ENCODE results near the gene MAPK8IP2. TPM values are rescaled to one million over a fixed set of nuclear protein-coding genes. Genes with fewer than 3 reads are reported as not detected.
A peak's percentile ranks its signal among the peaks of the same experiment; 100 is the strongest.

The MAPK8IP2 gene
- total RNA-seq, 4 donors from 2014 or later: 0.94 to 3.3 (median 1.5) TPM

- intact Hi-C loops (cut with DNase I): no loop called here
- Histone ChIP-seq H3K27me3 (no peaks in the 10 kb centered on the region), H3K4me1 (peaks cover 25 to 34% of the 10 kb centered on the region in 2 donors), H3K4me3 (replicated peaks in 1 of 3) (no peak overlapping the region), H3K27ac (no peak overlapping the region), H3K36me3 (peaks cover 5 to 11% of the 10 kb centered on the region in 2 donors), H3K9me3 (no peaks in the 10 kb centered on the region)
- no peak for DNase-seq
- WGBS, 2 donors: 91 to 92% methylated on average over 7 of the region's 7 CpGs
- no peak for TF ChIP-seq POLR2A (IDR thresholded peaks at IDR 0.05)
- TF ChIP-seq, protein P1, sequence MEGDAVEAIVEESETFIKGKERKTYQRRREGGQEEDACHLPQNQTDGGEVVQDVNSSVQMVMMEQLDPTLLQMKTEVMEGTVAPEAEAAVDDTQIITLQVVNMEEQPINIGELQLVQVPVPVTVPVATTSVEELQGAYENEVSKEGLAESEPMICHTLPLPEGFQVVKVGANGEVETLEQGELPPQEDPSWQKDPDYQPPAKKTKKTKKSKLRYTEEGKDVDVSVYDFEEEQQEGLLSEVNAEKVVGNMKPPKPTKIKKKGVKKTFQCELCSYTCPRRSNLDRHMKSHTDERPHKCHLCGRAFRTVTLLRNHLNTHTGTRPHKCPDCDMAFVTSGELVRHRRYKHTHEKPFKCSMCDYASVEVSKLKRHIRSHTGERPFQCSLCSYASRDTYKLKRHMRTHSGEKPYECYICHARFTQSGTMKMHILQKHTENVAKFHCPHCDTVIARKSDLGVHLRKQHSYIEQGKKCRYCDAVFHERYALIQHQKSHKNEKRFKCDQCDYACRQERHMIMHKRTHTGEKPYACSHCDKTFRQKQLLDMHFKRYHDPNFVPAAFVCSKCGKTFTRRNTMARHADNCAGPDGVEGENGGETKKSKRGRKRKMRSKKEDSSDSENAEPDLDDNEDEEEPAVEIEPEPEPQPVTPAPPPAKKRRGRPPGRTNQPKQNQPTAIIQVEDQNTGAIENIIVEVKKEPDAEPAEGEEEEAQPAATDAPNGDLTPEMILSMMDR (IDR thresholded peaks at IDR 0.05): no peak
Measured at GRCh38 chr22:50567721-50568252, 32.8 kb upstream of the MAPK8IP2 start.

GRCh38 chr22:50568626-50569025, 32.0 kb upstream of the MAPK8IP2 start:
- TF ChIP-seq POLR2A (IDR thresholded peaks at IDR 0.05): no peak
- TF ChIP-seq, protein P1 (IDR thresholded peaks at IDR 0.05): no peak
- Histone ChIP-seq H3K27me3 (no peaks in the 10 kb centered on the region), H3K27ac (peak overlapping the region in 1 of 3 donors; percentile 47), H3K4me3 (replicated peaks in 1 of 3) (no peak overlapping the region), H3K4me1 (peaks cover 18 to 29% of the 10 kb centered on the region in 2 donors), H3K9me3 (no peaks in the 10 kb centered on the region), H3K36me3 (peaks cover 5 to 11% of the 10 kb centered on the region in 2 donors)
- WGBS, 2 donors: 86 to 91% methylated on average over 7 of the region's 7 CpGs
- DNase-seq: no peak
- intact Hi-C loops (cut with DNase I): no loop called here

DNA sequence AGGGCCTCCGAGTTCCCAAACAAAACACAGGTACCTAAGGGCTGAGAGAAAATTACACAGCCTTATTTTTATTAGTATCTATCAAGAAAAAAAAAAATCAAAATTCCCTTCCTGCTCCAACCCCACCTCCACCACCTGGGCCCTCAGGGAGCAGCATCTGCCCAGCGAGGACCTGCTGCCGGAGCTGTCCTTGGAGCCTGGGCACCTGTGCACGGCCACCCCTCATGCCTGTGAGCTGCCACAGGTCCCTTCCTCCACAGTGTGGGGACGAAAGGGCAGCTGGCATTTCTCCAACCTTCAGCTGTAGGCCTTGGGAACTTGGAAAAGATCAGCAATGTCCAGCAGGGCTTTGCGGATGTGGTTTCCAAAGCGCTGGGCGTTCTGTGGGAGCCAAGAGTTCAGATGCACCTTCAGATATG, 31.5 kb upstream of the MAPK8IP2 start:
- H3K36me3 ChIP-seq: peaks cover 5 to 11% of the 10 kb centered on the region in 2 donors
- H3K27ac ChIP-seq: peak overlapping the region in 2 of 3 donors; percentile 47
- DNase-seq: no peak
- intact Hi-C loops (cut with DNase I): no loop called here
- WGBS, 2 donors: 86% methylated on average over 8 of the region's 8 CpGs
- H3K9me3 ChIP-seq: no peaks in the 10 kb centered on the region
- H3K4me3 ChIP-seq (replicated peaks in 1 of 3): no peak overlapping the region
- H3K4me1 ChIP-seq: peaks cover 14 to 26% of the 10 kb centered on the region in 2 donors
- H3K27me3 ChIP-seq: no peaks in the 10 kb centered on the region
- TF ChIP-seq, protein P1 (IDR thresholded peaks at IDR 0.05): no peak
- no peak for TF ChIP-seq POLR2A (IDR thresholded peaks at IDR 0.05)

DNA sequence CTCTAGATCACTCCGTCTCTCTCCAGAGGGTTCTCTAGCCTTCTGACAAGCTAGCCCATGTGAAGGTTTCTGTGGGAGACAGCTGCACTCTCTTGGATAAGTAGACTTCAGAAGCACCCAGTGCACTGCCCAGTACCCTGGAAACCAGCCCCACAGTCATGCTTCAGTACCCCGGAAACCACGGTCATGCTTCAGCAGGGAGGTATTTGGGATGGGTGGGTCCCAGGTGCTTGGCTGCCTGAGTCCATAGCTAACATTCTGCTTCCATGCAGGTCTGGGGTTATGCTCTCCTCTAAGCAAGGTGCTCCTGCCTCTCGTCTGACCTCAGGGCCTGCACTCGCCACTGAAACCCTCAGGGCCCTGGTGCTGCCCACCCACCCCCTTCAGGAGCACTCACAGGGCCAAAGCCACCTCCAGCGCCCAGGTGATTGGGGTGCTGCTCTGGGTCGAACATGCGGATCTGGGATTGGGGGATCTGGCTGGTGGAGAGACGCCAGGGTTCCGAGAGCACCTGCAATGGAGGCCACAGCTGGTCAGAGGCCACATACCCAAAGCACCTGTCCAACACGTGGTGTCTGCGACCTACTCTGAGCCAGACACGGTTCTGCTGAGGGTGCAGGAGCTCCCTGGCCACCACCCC, 30.6 kb upstream of the MAPK8IP2 start:
- no peak overlapping the region for H3K4me3 ChIP-seq (replicated peaks in 1 of 3)
- intact Hi-C loops (cut with DNase I): no loop called here
- H3K4me1 ChIP-seq: peaks cover 14 to 22% of the 10 kb centered on the region in 2 donors
- no peaks in the 10 kb centered on the region for H3K27me3 ChIP-seq
- TF ChIP-seq POLR2A (IDR thresholded peaks at IDR 0.05): peak in 1 of 2 donors; percentile 41
- TF ChIP-seq, protein P1 (IDR thresholded peaks at IDR 0.05): no peak
- peak overlapping the region in 2 of 3 donors; percentile 47 to 56 for H3K27ac ChIP-seq
- DNase-seq: peak; percentile 71 to 82
- 71 to 75% methylated on average over 10 to 12 of the region's 13 CpGs for WGBS, 2 donors
- H3K36me3 ChIP-seq: peaks cover 5 to 11% of the 10 kb centered on the region in 2 donors
- H3K9me3 ChIP-seq: no peaks in the 10 kb centered on the region

- Histone ChIP-seq H3K27ac (peak overlapping the region in 2 of 3 donors; percentile 47 to 56), H3K36me3 (peaks cover 5 to 11% of the 10 kb centered on the region in 2 donors)
Measured at GRCh38 chr22:50570861-50571260, 29.7 kb upstream of the MAPK8IP2 start.

More at GRCh38 chr22:50570861-50571260, 29.7 kb upstream of the MAPK8IP2 start:
- H3K27me3 ChIP-seq: no peaks in the 10 kb centered on the region
- intact Hi-C loops (cut with DNase I): no loop called here
- H3K4me3 ChIP-seq (replicated peaks in 1 of 3): no peak overlapping the region
- no peaks in the 10 kb centered on the region for H3K9me3 ChIP-seq
- no peak for DNase-seq
- 93 to 95% methylated on average over 11 to 12 of the region's 12 CpGs for WGBS, 2 donors
- TF ChIP-seq, protein P1 (IDR thresholded peaks at IDR 0.05): no peak
- no peak for TF ChIP-seq POLR2A (IDR thresholded peaks at IDR 0.05)
- H3K4me1 ChIP-seq: peaks cover 14 to 22% of the 10 kb centered on the region in 2 donors
